Fibroblast of lung (primary cell): ENCODE data around the gene UQCRH.

Experiments used
- EZH2 ChIP-seq: IDR thresholded peaks from 2 replicates; pipeline ENCODE4 v1.5.1; 2012; ENCODE audit warnings: low read length, control low read depth, mild to moderate bottlenecking; ENCODE audit errors: missing control alignments
- TF ChIP-seq, protein P1 (sequence below), 2 donors: IDR thresholded peaks in 1 of 2; conservative IDR thresholded peaks in 1 of 2; 1 replicate in 1 of 2; 2 replicates in 1 of 2; pipeline ENCODE4 v1.5.1; 2011 to 2012; ENCODE audit warnings: low read length in 2 of 2, control low read depth in 1 of 2, inconsistent platforms in 1 of 2, low read depth in 1 of 2, mild to moderate bottlenecking in 1 of 2

DNA sequence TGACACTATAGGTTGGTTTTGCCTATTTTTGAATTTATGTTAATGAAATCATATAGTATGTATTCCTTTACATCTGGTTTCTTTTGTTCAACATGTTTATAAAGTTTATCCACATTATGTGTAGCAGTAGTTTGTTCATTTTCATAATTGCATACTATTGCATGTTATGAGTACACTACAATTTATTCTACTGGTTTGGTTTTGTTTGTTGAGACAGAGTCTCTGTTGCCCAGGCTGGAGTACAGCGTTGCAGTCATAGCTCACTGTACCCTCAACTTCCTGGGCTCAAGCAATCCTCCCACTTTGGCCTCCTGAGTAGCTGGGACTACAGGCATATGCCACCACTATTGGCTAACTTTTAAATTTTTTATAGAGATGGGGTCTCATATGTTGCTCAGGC, 34.9 kb upstream of the UQCRH start:
- TF ChIP-seq, protein P1, sequence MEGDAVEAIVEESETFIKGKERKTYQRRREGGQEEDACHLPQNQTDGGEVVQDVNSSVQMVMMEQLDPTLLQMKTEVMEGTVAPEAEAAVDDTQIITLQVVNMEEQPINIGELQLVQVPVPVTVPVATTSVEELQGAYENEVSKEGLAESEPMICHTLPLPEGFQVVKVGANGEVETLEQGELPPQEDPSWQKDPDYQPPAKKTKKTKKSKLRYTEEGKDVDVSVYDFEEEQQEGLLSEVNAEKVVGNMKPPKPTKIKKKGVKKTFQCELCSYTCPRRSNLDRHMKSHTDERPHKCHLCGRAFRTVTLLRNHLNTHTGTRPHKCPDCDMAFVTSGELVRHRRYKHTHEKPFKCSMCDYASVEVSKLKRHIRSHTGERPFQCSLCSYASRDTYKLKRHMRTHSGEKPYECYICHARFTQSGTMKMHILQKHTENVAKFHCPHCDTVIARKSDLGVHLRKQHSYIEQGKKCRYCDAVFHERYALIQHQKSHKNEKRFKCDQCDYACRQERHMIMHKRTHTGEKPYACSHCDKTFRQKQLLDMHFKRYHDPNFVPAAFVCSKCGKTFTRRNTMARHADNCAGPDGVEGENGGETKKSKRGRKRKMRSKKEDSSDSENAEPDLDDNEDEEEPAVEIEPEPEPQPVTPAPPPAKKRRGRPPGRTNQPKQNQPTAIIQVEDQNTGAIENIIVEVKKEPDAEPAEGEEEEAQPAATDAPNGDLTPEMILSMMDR (conservative IDR thresholded peaks at IDR 0.05 in 1 of 2, IDR thresholded peaks at IDR 0.05 in 1 of 2; ENCODE audit: low read depth in 1 of 2, low read length in 2 of 2) = no peak
- TF ChIP-seq EZH2 = no peak
